ENCODE data around the gene MAPK1. TPM values are rescaled to one million over a fixed set of nuclear protein-coding genes. Genes with fewer than 3 reads are reported as not detected.
"Not testable (repeated sequence)": the region's sequence is repeated elsewhere in the genome, so short reads cannot be mapped to it uniquely, and the experiment has no call there.

Gene MAPK1
- total RNA-seq, 2 experiments from 2014 or later = 39.4 to 44.0 TPM

DNA sequence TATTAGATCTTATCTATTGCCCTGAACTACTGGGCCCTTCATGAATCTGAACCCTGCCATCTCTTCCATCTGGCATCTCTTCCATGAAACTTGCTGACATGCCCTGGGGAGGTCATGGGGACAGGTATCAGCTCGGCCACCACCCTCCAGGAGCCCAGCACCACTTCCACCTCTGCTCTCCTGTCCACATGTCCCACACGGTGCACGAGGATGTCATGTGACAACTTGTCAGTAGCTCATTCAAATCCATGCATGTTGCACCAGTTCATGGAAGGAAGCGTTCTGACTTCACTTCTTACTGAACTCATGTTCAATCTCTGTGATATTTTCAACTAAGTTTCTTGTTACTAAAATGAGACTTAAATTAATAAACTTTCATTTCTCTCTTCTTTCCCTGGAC, 148.4 kb downstream of the MAPK1 start:
- Mint-ChIP-seq H3K27ac (no peak overlapping the region), H3K4me3 (no peak overlapping the region), H3K4me1 (ENCODE audit: low read depth) (no peaks in the 10 kb centered on the region), H3K9me3 (no peaks in the 10 kb centered on the region), H3K27me3 (no peaks in the 10 kb centered on the region), H3K36me3 (ENCODE audit: low read depth) (no peaks in the 10 kb centered on the region)
- Histone ChIP-seq H3K27me3 (ENCODE audit: control insufficient read depth in 1 of 2, insufficient read depth in 2 of 2, low read length in 2 of 2) (no peaks in the 10 kb centered on the region), H3K4me1 (ENCODE audit: insufficient read depth, low read length) (no peaks in the 10 kb centered on the region), H3K4me3 (ENCODE audit: low read length) (no peak overlapping the region), H3K9me3 (ENCODE audit: control insufficient read depth in 1 of 2, insufficient read depth in 1 of 2, low read length in 2 of 2) (no peaks in the 10 kb centered on the region), H3K36me3 (ENCODE audit: insufficient read depth, low read length) (no peaks in the 10 kb centered on the region), H3K27ac (ENCODE audit: low read depth in 1 of 2, low read length in 2 of 2) (no peak overlapping the region)
- ChIA-PET CTCF (interaction anchor here (2.9 kb wide), 1 partner anchor 234 kb away, joined by 10 read pairs; the partner anchor contains the start of gene PPM1F), POLR2A (no interaction called here)
- intact Hi-C loops (cut with DNase I, micrococcal nuclease) = no loop called here
- ATAC-seq (ENCODE audit: poor library complexity) (no peak), DNase-seq (no peak)
- TF ChIP-seq, protein P1, sequence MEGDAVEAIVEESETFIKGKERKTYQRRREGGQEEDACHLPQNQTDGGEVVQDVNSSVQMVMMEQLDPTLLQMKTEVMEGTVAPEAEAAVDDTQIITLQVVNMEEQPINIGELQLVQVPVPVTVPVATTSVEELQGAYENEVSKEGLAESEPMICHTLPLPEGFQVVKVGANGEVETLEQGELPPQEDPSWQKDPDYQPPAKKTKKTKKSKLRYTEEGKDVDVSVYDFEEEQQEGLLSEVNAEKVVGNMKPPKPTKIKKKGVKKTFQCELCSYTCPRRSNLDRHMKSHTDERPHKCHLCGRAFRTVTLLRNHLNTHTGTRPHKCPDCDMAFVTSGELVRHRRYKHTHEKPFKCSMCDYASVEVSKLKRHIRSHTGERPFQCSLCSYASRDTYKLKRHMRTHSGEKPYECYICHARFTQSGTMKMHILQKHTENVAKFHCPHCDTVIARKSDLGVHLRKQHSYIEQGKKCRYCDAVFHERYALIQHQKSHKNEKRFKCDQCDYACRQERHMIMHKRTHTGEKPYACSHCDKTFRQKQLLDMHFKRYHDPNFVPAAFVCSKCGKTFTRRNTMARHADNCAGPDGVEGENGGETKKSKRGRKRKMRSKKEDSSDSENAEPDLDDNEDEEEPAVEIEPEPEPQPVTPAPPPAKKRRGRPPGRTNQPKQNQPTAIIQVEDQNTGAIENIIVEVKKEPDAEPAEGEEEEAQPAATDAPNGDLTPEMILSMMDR (IDR thresholded peaks at IDR 0.05) = no peak

DNA sequence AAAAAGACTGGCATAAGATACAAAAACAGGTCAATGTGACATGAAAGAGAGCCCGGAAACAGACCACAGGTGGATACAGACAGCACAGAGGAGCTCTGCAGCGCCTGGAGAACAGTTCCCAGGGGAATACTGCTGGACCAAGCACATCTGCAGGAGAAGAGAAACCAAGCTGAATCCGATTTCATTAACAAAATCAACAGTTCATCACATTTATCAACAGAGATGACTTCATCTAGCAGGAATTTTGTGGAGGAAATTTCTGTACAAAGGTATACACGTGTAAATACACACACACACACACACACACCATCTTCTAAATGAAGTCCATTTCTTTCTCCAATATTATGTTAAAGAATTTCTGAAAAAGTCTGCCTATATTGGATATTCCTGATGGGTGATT, 148.9 kb downstream of the MAPK1 start:
- H3K27ac Mint-ChIP-seq = no peak overlapping the region
- ChIA-PET POLR2A (no interaction called here), CTCF (interaction anchor here (2.9 kb wide), 1 partner anchor 234 kb away, joined by 10 read pairs; the partner anchor contains the start of gene PPM1F)
- H3K4me3 Mint-ChIP-seq = no peak overlapping the region
- no peaks in the 10 kb centered on the region for H3K4me1 ChIP-seq (ENCODE audit: insufficient read depth, low read length)
- H3K36me3 ChIP-seq (ENCODE audit: insufficient read depth, low read length) = no peaks in the 10 kb centered on the region
- ATAC-seq (ENCODE audit: poor library complexity) = no peak
- intact Hi-C loops (cut with DNase I, micrococcal nuclease) = no loop called here
- no peaks in the 10 kb centered on the region for H3K27me3 Mint-ChIP-seq
- peaks cover under 1% of the 10 kb centered on the region for H3K4me1 Mint-ChIP-seq (ENCODE audit: low read depth)
- H3K27ac ChIP-seq (ENCODE audit: low read depth in 1 of 2, low read length in 2 of 2) = no peak overlapping the region
- no peaks in the 10 kb centered on the region for H3K36me3 Mint-ChIP-seq (ENCODE audit: low read depth)
- no peak overlapping the region for H3K4me3 ChIP-seq (ENCODE audit: low read length)
- TF ChIP-seq, protein P1 (IDR thresholded peaks at IDR 0.05) = no peak
- H3K9me3 ChIP-seq (ENCODE audit: control insufficient read depth in 1 of 2, insufficient read depth in 1 of 2, low read length in 2 of 2) = no peaks in the 10 kb centered on the region
- no peaks in the 10 kb centered on the region for H3K9me3 Mint-ChIP-seq
- DNase-seq = no peak
- H3K27me3 ChIP-seq (ENCODE audit: control insufficient read depth in 1 of 2, insufficient read depth in 2 of 2, low read length in 2 of 2) = no peaks in the 10 kb centered on the region

DNA sequence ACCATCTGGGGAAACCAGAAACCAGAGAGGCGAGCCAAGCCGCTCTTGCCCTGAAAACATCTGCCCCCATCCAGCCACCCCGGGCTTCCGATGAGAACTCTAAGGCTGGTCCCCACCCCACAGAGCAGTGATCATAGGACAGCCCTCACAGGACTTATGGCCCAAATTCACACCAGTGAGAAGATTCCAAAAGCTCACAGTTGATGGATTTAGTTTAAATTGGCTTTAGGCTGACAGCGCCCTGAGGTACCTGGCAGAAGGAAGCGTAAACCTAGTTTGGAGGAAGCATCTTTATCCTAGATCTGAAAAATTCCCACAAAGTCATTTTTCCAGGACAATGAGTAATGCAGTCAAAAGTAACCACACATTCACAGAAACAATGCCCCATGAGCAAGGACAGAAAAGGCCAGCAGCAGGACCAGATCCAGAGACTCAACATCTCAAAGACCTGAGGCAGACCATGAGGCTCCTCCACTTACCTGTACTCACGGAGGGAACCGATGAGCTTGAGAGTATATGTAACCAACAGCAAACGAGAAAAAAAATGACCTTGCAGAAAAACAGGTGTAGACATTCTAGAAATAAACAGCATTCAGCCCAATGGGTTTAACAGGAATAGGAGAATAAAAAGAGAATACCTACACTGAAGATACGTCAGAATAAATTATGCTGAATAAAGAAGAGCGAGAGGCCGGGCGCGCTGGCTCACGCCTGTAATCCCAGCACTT, 150.9 kb downstream of the MAPK1 start:
- H3K27me3 Mint-ChIP-seq; DNase-seq; H3K4me1 ChIP-seq (ENCODE audit: insufficient read depth, low read length); H3K9me3 Mint-ChIP-seq; H3K4me1 Mint-ChIP-seq (ENCODE audit: low read depth); POLR2A ChIA-PET; H3K4me3 ChIP-seq (ENCODE audit: low read length); CTCF ChIA-PET; H3K4me3 Mint-ChIP-seq; H3K9me3 ChIP-seq (ENCODE audit: control insufficient read depth in 1 of 2, insufficient read depth in 1 of 2, low read length in 2 of 2); H3K27ac Mint-ChIP-seq; ATAC-seq (ENCODE audit: poor library complexity); H3K36me3 ChIP-seq (ENCODE audit: insufficient read depth, low read length); H3K36me3 Mint-ChIP-seq (ENCODE audit: low read depth); H3K27ac ChIP-seq (ENCODE audit: low read depth in 1 of 2, low read length in 2 of 2); H3K27me3 ChIP-seq (ENCODE audit: control insufficient read depth in 1 of 2, insufficient read depth in 2 of 2, low read length in 2 of 2); intact Hi-C loops (cut with DNase I, micrococcal nuclease): not testable (repeated sequence)

DNA sequence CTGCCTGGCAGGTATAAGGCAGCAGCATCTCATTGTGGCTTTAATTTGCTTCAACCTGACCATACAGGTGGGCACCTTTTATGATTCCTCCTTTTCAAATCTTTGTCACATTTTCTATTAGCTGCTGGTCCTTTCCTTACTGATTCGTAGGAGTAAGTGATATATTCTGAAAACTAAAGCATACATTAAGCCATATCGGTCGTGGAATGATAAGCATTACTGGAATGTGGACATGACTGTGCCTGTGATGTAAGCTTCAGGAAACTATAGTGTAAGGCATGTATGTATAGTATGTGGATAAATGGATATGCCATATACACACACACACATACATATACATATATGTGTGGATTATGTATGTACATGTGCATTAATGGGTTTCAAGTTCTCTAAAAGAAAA, 152.7 kb downstream of the MAPK1 start:
- POLR2A ChIA-PET = no interaction called here
- no peaks in the 10 kb centered on the region for H3K36me3 ChIP-seq (ENCODE audit: insufficient read depth, low read length)
- TF ChIP-seq, protein P1 (IDR thresholded peaks at IDR 0.05) = no peak
- H3K36me3 Mint-ChIP-seq (ENCODE audit: low read depth) = no peaks in the 10 kb centered on the region
- peaks cover 7% of the 10 kb centered on the region for H3K4me1 Mint-ChIP-seq (ENCODE audit: low read depth)
- H3K4me1 ChIP-seq (ENCODE audit: insufficient read depth, low read length) = peaks cover 6% of the 10 kb centered on the region
- ATAC-seq (ENCODE audit: poor library complexity) (no peak), DNase-seq (no peak)
- H3K4me3 ChIP-seq (ENCODE audit: low read length) = no peak overlapping the region
- intact Hi-C loops (cut with DNase I, micrococcal nuclease) = no loop called here
- no peaks in the 10 kb centered on the region for H3K27me3 ChIP-seq (ENCODE audit: control insufficient read depth in 1 of 2, insufficient read depth in 2 of 2, low read length in 2 of 2)
- CTCF ChIA-PET = interaction anchor here (1.0 kb wide), 1 partner anchor 238 kb away, joined by 3 read pairs; the partner anchor contains the start of gene PPM1F
- H3K4me3 Mint-ChIP-seq = no peak overlapping the region
- no peak overlapping the region for H3K27ac ChIP-seq (ENCODE audit: low read depth in 1 of 2, low read length in 2 of 2)
- H3K9me3 ChIP-seq (ENCODE audit: control insufficient read depth in 1 of 2, insufficient read depth in 1 of 2, low read length in 2 of 2) = no peaks in the 10 kb centered on the region
- H3K27me3 Mint-ChIP-seq = no peaks in the 10 kb centered on the region
- H3K9me3 Mint-ChIP-seq = no peaks in the 10 kb centered on the region
- H3K27ac Mint-ChIP-seq = no peak overlapping the region
